ENCODE data around the gene C1orf87.

C1orf87 gene

DNA sequence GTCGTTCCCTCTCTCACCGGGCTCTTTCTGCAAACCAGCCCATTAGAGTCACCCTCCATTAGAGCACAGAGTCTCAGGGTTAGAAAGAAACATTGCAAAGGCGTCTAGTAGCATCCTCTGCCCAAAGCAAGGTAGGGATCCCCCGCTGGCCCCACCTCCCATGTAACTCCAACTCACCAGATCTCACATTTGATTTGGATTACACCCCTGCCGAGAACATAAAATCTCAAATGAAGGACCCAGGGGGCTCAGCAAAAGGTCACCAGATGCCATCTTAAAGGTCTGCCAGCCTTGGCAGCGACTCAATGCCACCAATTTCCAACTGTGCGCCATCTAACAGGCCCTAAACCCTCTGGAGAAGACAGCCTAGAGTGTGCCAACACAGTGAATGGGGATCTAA, 14.1 kb downstream of the C1orf87 start:
- FAIRE-seq: no peak

DNA sequence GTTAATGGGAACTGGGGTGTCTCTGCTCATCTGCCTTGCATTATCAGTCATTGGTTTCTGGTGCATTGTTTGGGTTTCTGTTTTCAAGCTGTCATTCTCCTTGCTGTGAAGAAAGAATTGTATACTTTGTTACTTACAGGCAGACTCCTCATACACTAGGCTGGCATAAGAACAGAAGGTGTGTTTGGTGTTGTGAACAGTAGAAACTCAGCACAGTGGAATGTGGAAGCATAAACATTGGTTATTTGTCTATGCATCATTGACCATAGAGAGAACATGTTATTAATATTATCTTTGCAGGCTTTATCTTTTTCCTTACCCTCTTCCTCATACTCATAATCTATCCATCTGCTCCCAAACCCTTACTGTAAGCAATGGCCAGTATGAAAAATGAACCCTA, 18.2 kb downstream of the C1orf87 start:
- FAIRE-seq: no peak

DNA sequence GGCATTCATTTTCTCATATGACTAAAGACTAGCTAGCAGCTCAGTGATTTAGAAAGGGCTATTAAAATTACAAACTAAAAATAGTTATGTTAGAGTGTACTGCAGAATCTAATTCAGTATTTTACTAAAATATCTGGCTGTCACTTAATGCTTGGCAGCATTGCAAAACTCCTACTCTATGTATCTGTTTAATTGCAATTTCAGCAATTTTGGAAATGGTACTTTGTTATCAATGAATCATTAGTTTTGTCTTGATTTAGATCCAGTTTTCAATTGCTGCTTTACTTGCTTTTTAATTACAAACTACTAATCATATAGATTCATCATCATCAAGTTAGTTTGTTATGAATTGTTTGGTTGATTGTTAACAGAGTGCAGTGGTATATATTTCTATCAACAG, 19.2 kb downstream of the C1orf87 start:
- FAIRE-seq: no peak

DNA sequence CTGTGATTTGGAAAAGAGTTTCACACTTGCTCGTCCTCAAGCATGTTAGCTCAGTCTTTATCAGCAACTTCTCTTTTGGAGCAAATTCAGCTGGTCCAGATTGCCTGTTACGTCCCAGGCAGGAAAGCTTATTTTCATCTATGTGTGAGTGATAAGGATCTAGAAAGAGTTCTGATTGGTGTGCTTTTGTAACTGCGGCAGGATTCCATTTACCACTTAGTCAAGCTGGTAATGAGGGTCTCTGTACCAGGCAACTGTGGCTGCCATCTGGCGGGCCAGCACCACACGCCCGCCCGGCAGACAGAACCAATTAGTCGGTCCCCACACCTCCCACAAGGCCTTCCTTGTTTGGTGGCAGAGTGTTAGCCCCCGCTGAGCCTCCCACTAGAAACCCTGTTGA, 21.0 kb downstream of the C1orf87 start:
- no peak for FAIRE-seq

DNA sequence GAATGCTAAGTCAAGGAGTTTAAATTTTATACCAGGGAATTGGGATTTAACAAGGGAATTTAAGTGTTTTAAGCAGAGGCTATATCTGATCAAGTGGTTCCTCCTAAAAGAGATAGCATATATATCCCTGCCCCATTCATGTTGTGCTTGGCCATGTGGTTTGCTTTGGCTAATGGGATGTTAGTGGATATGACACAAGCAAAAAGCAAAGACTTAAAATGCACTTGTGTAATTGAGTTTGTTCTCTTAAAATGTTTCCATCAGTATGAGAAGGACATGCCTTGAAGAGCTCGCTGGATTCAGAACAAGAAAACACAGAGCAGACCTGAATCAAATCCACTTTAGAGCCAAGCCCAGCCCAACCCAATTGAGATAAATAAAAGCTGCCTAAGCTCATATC, 22.4 kb downstream of the C1orf87 start:
- FAIRE-seq: no peak

DNA sequence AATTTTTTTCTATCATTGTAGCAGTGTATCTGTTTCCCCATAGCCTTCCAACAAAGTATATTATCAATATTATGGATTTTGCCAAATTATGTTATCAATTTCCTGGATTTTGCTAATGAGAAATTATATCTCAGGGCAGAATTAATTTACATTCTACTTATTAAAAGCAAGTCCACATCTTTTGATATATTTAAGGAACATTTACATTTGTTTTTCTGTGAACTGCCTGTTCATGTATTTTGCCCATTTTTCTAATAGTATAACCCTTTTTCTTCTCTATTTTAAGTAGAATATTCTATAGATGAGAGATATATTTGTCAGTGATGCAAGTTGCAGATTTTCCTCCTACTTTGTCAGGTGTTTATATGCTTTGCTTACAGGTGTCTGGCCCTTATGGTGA, 24.4 kb downstream of the C1orf87 start:
- no peak for FAIRE-seq

DNA sequence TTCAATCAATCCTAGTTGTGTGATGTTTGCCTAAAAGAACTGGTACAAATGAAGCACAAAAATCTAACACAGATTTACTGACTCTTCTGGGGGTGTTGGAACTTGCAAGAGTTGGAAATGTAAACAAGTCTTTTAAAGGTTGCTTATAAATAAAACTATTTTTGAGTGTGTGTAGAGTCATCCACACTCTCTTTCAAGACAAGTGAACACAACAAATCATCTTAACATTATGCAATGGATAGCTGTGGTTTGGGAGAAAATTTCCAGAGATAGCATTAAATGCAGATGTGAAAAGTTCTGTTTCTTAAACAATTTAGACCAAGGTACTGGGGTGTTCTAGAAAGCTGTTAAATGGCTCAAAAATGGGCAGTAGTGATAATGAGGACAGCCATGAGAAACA, 28.7 kb downstream of the C1orf87 start:
- no peak for FAIRE-seq

DNA sequence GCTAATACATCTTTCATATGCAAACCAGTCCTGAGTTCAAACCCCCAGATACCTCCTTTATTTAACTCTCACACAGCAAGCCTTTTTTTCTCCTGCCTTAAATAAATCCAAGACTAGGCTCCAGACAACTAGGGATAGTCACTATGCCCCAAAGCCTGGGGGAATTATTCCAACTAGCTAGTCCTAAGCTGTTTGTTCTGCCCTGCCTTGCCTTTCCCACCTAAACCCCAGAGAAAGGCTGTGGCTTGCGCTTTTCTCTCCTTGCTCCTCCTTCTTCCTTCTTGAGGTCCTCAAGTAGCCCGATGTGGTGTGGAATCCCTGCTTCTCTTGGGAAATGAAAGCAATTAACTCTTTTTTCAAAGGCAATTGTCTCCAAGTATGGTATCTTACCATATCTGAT, 31.8 kb downstream of the C1orf87 start:
- FAIRE-seq: no peak

DNA sequence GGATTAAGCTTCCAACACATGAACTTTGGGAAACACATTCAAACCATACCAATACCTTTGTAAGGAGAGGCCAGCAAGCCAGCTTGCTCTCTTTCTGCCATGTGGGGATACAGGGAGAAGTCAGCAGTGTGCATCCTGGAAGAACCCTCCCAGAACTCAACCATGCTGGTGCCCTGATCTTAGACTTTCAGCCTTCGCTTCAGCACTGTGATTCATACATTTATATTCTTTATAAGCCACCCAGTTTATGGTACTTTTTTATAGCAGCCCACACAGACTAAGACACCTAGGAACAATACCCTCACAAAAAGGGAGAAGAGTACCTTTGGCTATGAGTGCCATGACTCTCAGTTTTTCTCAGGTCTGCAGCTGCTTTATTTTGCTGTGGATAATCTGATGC, 35.9 kb downstream of the C1orf87 start:
- no peak for FAIRE-seq

DNA sequence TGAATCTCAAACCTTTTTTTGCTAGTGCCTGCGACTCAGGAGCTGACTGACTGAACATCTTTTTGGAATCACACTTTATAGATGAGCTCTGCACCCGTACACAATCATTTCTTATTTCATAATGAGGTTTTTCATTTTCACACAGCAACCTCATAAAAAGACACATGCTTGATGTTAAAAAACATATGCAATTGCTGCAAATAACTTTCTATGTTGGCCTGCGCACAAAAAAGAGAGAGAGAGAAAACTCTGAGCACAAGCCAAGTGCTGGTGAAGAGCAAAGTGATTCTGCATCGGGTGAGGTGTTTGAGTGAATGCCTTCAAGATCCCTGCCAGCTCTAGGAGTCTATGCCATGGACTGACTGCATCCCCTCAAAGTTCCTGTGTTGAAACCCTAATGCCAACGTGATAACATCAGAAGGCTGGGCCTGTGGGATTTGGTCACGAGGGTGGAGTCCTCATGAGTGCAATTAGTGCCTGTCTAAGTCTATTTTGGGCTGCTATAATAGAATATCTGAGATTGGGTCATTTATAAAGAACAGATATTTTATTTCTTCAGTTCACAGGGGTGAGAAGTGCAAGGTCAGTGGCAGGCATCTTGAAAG, 36.6 kb downstream of the C1orf87 start:
- no peak for FAIRE-seq

DNA sequence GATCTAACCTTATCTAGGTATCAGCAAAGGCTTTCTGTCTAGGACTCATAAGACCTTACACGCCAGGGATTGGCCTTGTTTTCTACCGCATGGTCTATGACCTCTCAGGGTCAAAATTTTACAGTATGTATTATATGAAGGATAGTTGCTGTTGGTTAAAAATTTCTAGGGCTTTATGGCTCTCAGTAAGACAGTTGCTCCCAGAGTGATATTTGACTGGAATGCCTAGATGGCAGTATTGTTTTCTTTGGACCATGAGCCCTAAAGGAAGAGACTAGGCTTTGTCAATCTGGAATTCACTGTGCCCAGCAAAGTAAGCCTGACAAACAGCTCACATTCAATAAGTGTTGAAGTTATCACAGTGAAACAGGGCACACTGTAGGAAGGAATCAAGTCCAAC, 37.6 kb downstream of the C1orf87 start:
- no peak for FAIRE-seq

DNA sequence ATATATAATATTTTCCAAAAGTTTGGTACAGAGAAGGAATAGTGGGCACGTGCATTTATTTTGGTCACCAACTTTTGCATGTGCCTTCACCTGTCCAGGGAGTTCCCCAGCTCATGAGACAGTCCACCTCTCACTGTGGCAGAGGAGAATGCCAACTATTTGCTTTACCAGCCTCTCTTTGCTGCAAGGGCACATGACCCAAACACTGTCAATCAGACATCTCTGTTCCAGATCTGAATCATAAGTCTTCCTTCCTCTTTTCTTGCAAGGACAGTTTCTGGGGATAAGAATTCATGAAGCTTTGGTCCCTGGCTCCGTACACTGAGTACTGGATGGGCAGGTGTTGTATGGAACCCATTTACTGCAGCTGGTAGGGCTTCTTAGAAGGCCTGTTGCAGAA, 38.6 kb downstream of the C1orf87 start:
- FAIRE-seq: no peak

DNA sequence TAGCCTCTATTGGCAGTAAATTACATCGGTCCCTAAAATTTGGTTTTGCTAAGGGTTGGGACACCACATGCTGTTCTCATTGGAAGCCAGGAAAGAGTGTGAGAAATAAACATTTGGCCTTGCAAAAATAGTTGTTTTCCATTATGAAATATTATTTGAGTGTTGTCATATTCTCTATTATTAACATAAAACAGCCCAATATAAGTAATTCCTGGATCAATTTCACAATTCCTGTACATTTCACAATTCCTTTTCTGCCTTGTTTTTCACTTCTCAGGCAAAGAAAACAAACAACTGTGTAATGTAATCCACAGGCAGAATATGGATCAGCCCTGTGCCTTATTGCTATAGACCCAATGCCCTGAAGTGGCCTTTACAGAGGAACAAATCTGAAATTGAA, 40.5 kb downstream of the C1orf87 start:
- FAIRE-seq: no peak

DNA sequence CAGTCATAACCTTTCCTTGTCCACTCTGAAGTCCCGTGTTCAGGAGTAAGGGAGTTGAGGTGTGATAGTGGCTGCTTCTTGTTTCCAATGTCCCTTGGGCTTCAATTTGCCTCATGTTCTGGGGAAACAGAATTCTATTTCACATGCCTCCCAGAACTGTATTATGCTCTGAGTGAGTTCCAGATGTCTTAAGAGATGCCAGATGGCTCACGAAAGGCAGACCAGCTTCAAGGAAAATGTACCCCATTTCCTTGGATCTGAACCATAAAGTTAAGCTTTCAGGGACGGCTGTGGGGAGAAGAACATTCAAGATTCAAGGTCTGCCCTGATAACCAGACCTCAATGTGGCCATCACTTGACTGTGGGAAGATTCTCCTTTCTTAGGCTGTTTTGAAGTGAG, 42.4 kb downstream of the C1orf87 start:
- no peak for FAIRE-seq

DNA sequence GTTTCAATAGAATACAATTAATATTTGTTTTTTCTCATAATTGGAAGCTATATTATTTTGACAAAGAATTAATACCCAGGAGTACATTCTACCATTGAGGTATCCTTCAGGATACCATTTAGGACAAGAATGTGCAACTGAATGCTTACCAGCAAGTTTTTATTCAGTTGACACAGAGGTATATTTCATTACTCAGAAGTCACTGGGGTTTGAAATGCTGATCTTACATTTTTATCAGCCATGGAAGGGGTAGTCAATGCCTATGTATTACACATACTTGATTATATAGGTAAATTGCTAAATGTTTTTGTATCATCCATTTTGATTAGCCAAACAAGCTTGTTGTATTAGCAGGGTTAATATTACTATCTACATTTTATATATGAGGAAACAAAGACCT, 48.0 kb downstream of the C1orf87 start:
- no peak for FAIRE-seq

DNA sequence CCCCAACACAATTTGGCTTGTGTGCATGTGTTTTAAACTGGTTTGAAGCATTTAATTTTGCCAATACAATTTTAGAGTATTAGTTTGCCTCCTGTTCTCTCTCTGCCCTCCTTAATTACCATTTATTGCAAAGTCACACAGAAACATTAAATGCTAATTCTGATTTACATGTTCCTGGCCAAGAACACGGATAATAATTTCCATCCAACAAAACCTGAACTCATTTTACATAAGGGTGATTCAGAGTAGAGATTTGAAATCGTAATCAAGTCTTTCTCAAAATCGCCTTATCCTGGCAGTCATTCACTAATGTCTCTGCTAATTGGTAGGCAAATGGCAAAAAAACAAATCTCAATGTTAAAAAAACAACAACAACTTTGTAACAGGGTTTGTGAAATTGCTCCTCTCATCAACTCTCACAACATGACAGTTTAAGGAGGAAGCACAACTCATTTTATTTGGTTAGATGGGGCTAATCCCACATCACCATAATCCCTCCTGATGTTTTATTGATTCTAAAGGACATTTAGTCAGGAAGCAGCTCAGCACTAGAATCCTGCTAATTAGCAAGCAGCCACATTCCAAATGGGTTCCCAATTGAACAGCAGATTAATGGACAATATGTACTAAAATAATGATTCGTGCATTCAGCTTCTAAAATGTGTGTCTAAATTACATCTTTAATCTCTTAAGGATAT, 55.9 kb downstream of the C1orf87 start:
- FAIRE-seq: no peak

DNA sequence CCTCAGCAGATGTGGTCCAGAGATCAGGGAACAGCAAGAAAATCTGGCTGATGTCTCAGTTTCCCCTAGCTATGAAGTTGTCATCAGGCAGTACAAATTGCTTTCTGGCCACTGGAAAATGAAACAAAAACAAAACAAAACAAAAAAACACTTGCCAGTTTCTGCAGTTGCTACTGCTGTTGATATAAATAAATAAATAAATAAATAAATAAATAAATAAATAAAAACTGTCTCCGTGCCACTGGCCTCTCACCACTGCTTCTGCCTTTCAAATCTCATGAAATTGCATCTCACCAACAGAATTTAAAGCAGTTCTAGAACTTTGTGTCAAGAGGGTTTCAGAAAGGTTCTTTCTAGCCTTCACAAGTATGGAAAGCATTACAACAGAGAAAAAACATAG, 62.9 kb downstream of the C1orf87 start:
- FAIRE-seq: no peak

DNA sequence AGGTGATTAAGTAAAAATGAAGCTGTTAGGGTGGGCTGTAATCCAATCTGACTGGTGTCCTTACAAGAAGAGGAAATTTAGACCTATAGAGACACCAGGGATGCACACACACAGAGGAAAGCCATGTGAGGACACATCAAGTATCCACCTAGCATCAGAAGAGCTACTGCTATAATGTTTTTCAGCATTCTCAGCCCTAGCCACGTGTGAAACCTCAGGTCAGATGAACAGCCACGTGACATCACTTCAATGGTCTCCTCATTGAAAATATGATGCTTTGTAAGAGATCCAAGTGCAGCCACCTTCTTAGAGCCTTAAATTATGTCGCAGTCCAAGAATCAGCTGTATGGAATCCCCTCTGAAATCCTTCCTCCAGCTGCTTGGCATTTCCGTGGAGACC, 65.1 kb downstream of the C1orf87 start:
- no peak for FAIRE-seq

DNA sequence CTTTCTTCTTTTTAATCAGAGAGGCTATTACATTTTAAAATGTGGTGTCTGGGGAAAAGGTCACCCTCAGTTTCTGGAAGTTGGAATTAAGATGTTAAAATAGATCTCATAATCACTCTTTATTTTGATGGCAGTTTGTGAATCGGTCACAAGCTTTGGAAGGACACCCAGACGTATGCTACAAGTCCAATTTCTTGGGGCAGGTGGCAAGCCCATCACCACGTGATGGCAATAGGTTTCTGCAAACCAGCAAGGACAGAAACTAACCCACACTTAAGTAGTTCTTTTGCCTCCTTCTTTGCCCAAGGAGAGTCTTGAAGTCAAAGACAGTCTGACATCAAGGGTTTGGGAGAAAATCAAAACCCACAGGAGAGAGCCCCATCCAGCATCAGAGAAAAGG, 72.9 kb downstream of the C1orf87 start:
- no peak for FAIRE-seq

DNA sequence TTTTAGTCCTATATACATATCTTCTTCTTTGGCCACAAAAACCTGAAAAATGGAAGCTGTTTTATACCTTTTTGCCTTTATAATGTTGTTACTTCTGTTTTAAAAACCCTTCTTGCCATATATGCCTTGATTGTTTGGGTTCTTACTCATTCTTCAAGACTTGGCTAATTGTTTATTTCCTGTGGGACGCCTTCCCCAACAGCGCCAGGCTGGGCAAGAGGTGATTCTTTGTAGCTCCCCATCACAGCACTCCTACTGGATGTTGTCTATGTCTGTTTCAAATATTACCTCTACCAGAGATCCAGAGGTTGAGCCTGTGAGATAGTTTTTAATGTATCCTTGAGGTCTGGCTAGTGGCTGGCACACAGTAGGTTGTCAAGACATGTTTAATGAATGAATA, 73.8 kb downstream of the C1orf87 start:
- FAIRE-seq: no peak

DNA sequence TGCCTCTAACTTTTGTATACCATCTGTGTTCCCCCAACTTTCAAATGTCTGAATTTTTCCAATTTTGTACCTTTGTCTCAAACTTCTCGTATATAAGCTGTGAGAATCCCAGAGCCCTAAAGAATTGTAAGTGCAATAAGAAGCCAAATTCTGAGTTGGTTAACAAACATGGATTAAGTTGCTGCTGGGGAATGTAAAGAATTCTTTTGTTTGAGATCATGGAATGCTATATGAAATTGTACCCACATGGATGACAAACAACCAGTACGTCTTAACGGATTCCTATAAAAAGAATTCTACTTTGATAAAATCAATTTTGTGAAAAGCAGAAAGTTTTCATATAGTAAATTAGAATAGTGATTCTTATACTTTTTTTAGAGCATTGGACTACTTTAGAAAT, 74.6 kb downstream of the C1orf87 start:
- FAIRE-seq: no peak

DNA sequence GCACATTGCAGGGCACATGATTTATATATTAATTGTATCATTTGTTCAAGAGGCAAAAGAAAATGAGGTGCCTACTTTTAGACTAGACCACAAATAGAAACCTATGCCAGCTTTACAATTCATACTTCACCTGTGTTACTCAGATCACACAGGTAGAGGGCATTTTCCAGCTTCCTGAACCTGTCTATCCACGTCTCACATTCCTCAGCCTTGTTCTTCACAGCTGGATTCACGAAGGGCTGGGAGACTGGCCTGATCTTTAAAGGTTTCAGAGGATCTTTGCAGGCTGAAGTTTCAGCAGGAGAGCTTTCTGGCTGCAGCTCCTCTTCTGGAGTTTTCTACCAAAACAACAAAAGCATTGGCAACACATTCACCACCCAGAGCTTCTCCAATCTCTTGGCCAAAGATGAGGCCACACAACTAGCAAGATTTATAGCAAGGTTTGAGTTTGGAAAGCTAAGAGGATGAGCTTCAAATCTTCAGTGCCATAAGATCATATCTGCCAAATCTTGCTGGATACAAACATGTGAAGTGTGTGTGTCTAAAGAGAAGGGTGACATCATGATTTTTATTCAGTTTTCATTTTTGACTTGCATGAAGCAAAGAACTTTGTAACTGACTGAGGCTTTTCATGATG, 76.0 kb downstream of the C1orf87 start:
- FAIRE-seq: no peak

DNA sequence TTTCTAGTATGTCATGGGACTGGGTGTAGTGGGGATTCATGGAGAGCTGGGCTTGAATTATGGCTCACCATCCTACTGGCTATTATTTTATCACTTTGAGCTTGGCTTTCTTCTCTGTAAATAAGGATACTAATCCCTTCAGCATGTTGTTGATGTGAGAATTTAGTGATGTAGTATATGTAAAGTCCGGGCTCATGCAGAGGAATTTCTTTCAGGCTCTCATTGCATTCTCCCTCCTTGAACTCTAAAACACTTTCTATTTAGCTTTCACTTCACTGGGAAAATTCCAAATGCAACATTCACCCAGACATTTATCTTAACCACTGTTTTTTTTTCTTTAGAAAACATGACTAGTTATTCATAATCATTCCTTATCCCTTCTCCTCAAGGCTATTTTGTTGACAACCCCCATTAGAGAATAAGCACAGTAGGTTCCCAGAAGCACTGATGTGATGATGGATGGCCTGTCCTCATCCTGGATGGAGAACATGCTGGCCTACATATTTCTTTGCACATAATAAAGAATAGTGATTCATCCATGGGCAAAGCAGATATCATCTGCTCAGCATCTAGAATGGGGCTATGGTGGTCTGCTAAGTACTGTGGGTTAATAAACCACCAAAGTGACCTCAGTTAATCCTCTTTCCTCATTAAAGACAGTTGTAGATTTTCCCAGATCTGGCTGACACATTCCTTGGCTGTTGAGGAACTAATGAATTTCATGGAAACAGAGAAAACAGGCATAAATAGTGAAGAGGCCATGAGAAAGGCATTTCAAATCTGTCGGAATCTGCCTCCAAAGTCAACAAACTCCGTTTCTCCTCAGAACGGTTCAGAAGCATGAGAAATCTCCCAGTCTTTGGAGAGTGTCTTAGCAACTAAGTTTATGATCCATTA, 79.0 kb downstream of the C1orf87 start:
- no peak for FAIRE-seq
